Stomach (tissue), 9 donors: ENCODE results near the gene EFNA3. TPM values are rescaled to one million over a fixed set of nuclear protein-coding genes. Genes with fewer than 3 reads are reported as not detected.

Experiments
- DNase-seq, 2 donors: peaks; one replicate each; pipeline versions ENCODE4 v3.0.0 to v3.0.0-alpha.2; 2013 to 2019
- H3K27ac ChIP-seq, 5 donors: fragments of 200-600 bp in 4 of 5; sonication (generic) in 4 of 5; one replicate each; pipeline ENCODE4 v1.5.1; 2013 to 2019; ENCODE audit warnings: mild to moderate bottlenecking in 1 of 5, moderate library complexity in 1 of 5
- H3K27me3 ChIP-seq, 3 donors: fragments of 200-600 bp; sonication (generic); one replicate each; pipeline ENCODE4 v1.5.1; 2017 to 2019; ENCODE audit warnings: mixed run types in 1 of 3
- H3K36me3 ChIP-seq, 4 donors: fragments of 200-600 bp; sonication (generic); 1 replicate in 3 of 4; 2 replicates in 1 of 4; pipeline ENCODE4 v1.5.1; 2016 to 2019
- H3K4me1 ChIP-seq, 4 donors: fragments of 200-600 bp; sonication (generic); one replicate each; pipeline ENCODE4 v1.5.1; 2016 to 2019
- H3K4me3 ChIP-seq, 4 donors: fragments of 200-600 bp; sonication (generic) in 3 of 4; one replicate each; pipeline ENCODE4 v1.5.1; 2016 to 2019; ENCODE audit warnings: mild to moderate bottlenecking in 1 of 4
- H3K9me3 ChIP-seq, 4 donors: fragments of 200-600 bp; sonication (generic); one replicate each; pipeline ENCODE4 v1.5.1; 2016 to 2019
- EP300 ChIP-seq: sonication (generic); formaldehyde crosslinking; IDR thresholded peaks from one replicate; pipeline ENCODE4 v1.6.1; 2017; ENCODE audit warnings: antibody characterized with exemption
- POLR2A ChIP-seq, 4 donors: fragments of 450-650 bp; IDR thresholded peaks; one replicate each; pipeline ENCODE4 v1.6.1; 2016; ENCODE audit warnings: antibody characterized with exemption in 4 of 4, control low read depth in 2 of 4, mild to moderate bottlenecking in 1 of 4, moderate library complexity in 1 of 4
- POLR2AphosphoS5 ChIP-seq, 3 donors: sonication (generic); formaldehyde crosslinking; IDR thresholded peaks; one replicate each; pipeline ENCODE4 v1.6.1; 2016; ENCODE audit warnings: antibody characterized with exemption in 3 of 3
- WGBS, 5 donors: extraction: QIAGEN DNeasy Blood & Tissue Kit in 3 of 5; methylation state at CpG; one replicate each; pipeline versions ENCODE4 v1.1.5 to v1.1.7; 2013 to 2018; 5-methylcytosine and 5-hydroxymethylcytosine counted together
- intact Hi-C: fragments of 100-400 bp; cut with DNase I; formaldehyde crosslinking; loops from one replicate; pipeline ENCODE4 v1.15.1; 2023; ENCODE audit warnings: low total_unique reads
- polyA plus RNA-seq, 3 donors: library from polyadenylated mRNA; stranded (reverse); fragments of 200-250 nt; gene quantifications; one replicate each; pipeline ENCODE4 v1.2.3, GENCODE V29; 2013
- total RNA-seq, 5 donors: library from RNA; depleted of rRNA; stranded (reverse); fragments of >200 nt; gene quantifications; one replicate each; pipeline versions ENCODE4 v1.1.0 to v1.2.3, GENCODE V29; 2014 to 2016
- TF ChIP-seq, protein P1 (sequence below), 7 experiments: fragments of 450-650 bp in 4 of 7; fragments of 200-600 bp in 3 of 7; sonication (generic) in 3 of 7; IDR thresholded peaks; one replicate each; pipeline ENCODE4 v1.5.1; 2016 to 2019; ENCODE audit warnings: antibody characterized with exemption in 7 of 7, control low read depth in 2 of 7, mild to moderate bottlenecking in 1 of 7
- donor health status: healthy with polysubstance abuse.
- donor health status: Bipolar disorder and iron deficiency.
- donor health status: healthy.

Gene EFNA3
- total and polyA plus RNA-seq, 8 donors = 0.76 to 4.9 (median 1.5) TPM; not detected in 5

DNA sequence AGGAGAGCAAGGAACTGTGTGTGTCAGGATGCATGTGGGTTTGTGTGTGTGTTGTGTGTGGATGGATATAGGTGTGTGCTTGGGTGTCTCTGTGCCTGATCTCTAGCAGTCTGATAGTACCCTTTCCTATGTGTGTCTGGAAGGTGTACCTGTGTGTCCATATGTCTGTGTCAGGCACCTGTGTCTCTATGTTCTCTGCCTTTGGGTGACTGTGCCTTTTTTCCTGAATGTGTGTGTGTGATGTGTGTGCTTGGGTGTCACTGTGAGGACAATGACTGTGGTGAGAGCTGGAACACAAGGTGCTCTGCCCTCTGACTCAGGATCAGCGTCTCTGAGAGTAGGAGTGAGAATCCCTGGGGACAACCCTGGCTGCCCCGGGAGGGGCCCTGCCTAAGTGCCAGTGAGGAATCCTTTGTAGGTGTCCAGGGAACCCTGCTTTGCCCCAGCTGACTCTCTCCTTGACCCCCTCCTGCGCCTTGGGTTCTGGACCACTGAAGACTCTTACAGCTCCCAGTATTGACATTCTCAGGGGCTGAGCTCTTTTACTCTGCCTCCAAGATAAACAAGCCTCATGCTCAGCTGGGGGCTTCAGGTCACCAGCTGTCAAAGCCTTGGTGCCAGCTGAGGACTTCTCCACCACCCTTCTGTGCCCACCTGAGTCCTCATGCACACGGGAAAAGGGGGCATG, 735 bp upstream of the EFNA3 start:
- Histone ChIP-seq H3K4me1 (peaks cover 46 to 51% (median 49%) of the 10 kb centered on the region in 4 donors), H3K27ac (no peak overlapping the region), H3K27me3 (peaks cover 21 to 46% (median 44%) of the 10 kb centered on the region in 3 donors), H3K4me3 (peak overlapping the region in 1 of 4 donors; percentile 62), H3K36me3 (no peaks in the 10 kb centered on the region), H3K9me3 (no peaks in the 10 kb centered on the region)
- 49 to 66% (median 59%) methylated on average over 3 to 4 of the region's 4 CpGs for WGBS, 5 donors
- DNase-seq = no peak
- intact Hi-C loops = no loop called here
- TF ChIP-seq POLR2AphosphoS5 (IDR thresholded peaks at IDR 0.05) = no peak
- no peak for TF ChIP-seq EP300
- no peak for TF ChIP-seq POLR2A (IDR thresholded peaks at IDR 0.05)
- TF ChIP-seq, protein P1, sequence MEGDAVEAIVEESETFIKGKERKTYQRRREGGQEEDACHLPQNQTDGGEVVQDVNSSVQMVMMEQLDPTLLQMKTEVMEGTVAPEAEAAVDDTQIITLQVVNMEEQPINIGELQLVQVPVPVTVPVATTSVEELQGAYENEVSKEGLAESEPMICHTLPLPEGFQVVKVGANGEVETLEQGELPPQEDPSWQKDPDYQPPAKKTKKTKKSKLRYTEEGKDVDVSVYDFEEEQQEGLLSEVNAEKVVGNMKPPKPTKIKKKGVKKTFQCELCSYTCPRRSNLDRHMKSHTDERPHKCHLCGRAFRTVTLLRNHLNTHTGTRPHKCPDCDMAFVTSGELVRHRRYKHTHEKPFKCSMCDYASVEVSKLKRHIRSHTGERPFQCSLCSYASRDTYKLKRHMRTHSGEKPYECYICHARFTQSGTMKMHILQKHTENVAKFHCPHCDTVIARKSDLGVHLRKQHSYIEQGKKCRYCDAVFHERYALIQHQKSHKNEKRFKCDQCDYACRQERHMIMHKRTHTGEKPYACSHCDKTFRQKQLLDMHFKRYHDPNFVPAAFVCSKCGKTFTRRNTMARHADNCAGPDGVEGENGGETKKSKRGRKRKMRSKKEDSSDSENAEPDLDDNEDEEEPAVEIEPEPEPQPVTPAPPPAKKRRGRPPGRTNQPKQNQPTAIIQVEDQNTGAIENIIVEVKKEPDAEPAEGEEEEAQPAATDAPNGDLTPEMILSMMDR (IDR thresholded peaks at IDR 0.05) = no peak

DNA sequence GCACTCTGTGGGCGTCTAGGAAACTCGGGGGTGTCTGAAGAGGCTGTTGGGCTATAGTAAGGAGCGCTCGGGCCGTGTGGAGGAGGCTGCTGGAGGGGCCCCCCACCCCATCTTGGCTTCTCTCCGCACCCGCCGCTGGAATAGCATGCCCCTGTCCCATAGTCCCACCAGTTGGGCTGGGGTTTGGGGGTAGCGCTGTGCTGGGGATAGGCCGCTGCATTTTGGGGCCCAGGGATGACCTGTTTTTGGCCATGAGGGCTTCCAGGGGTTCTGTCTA, 511 bp downstream of the EFNA3 start:
- TF ChIP-seq POLR2AphosphoS5 (IDR thresholded peaks at IDR 0.05) (no peak), EP300 (no peak), POLR2A (IDR thresholded peaks at IDR 0.05) (no peak)
- TF ChIP-seq, protein P1 (IDR thresholded peaks at IDR 0.05) = no peak
- Histone ChIP-seq H3K27me3 (peaks cover 21 to 58% (median 57%) of the 10 kb centered on the region in 3 donors), H3K4me3 (peak overlapping the region; percentile 42 to 62 (median 46)), H3K36me3 (no peaks in the 10 kb centered on the region), H3K4me1 (peaks cover 55 to 64% (median 61%) of the 10 kb centered on the region in 4 donors), H3K27ac (no peak overlapping the region), H3K9me3 (no peaks in the 10 kb centered on the region)
- 1 to 7% (median 4%) methylated on average over 8 to 10 of the region's 10 CpGs for WGBS, 5 donors
- intact Hi-C loops = no loop called here
- no peak for DNase-seq

GRCh38 chr1:155079487-155080311, 1.1 kb downstream of the EFNA3 start:
- peaks cover 60 to 69% (median 66%) of the 10 kb centered on the region in 4 donors for H3K4me1 ChIP-seq
- TF ChIP-seq POLR2A (IDR thresholded peaks at IDR 0.05) = no peak
- no peak overlapping the region for H3K27ac ChIP-seq
- intact Hi-C loops = no loop called here
- peak overlapping the region; percentile 6 to 62 (median 46) for H3K4me3 ChIP-seq
- H3K9me3 ChIP-seq = no peaks in the 10 kb centered on the region
- H3K27me3 ChIP-seq = peaks cover 21 to 62% (median 57%) of the 10 kb centered on the region in 3 donors
- no peaks in the 10 kb centered on the region for H3K36me3 ChIP-seq
- 1 to 2% (median 1%) methylated on average over 28 to 67 of the region's 67 CpGs for WGBS, 5 donors
- DNase-seq = peak in 1 of 2 donors; percentile 65

DNA sequence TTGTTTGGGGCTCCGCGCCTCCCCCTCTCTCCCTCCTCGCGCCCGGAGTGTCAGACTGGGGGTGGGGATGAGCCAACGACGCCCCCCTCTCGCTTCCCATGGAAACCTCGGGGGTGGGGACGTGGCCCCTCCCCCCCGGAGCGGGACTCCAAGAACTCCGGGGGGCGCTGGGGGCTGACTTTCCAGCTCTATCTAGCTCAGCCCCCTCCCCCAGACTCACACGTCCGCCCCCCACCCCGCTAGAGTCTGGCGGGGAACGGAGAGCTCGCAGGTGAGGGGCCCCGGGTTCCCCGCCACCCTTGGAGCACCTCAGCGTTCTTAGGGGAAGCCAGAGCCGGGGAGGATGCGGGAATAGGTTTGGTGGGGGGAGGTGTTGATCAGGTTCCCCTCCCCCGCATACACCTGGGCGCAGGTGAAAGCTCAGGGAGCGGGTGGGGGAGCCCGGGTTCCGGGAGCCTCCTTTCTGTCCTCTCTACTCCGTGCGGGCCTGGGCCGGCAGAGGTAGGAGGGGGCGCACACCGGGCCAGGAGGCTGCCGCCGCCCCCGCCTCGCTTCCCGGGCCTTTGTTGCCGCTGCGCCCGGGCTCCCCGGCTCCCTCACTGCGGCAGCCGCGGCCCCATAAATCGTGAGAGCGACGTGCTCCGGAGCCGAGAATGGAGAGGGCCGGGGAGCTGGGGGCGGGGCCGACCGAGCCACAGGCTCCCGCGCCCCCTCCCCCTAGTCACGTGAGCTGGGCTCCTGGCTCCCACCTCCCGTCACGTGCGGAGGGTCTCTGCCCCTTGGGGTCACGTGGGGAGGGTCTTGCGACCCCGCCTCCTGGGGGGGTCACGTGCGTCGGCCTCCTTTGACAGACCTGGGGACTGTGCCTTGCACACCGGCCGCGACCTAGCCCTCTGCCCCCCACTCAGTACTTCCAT, 1.9 kb downstream of the EFNA3 start:
- Histone ChIP-seq H3K27me3 (peaks cover 21 to 62% (median 57%) of the 10 kb centered on the region in 3 donors), H3K4me1 (peaks cover 62 to 74% (median 70%) of the 10 kb centered on the region in 4 donors), H3K9me3 (no peaks in the 10 kb centered on the region), H3K4me3 (peak overlapping the region; percentile 28 to 62 (median 46)), H3K36me3 (no peaks in the 10 kb centered on the region), H3K27ac (no peak overlapping the region)
- WGBS, 5 donors = 1 to 2% (median 1%) methylated on average over 29 to 71 of the region's 71 CpGs
- DNase-seq = peak in 1 of 2 donors; percentile 86
- TF ChIP-seq, protein P1 (IDR thresholded peaks at IDR 0.05) = no peak
- TF ChIP-seq POLR2AphosphoS5 (IDR thresholded peaks at IDR 0.05) (no peak), POLR2A (IDR thresholded peaks at IDR 0.05) (no peak), EP300 (no peak)
- intact Hi-C loops = no loop called here
